HCT116 (cell line): ENCODE results near the gene TLE3. TPM values are rescaled to one million over a fixed set of nuclear protein-coding genes. Genes with fewer than 3 reads are reported as not detected.

Experiments used
- ATAC-seq: fragments of 200-7000 bp; cut with Tn5 transposase; 2 replicates; pipeline ENCODE4 v1.9.1; 2020; ENCODE audit warnings: mild to moderate bottlenecking, moderate library complexity
- BruUV-seq: library from RNA; stranded (reverse); fragments of 400-500 nt; replicated peaks from 2 replicates; lab custom pipeline; 2021; lab: Mats Ljungman, UMichigan
- CTCF ChIA-PET: fragments of 300-600 bp; sonication (Branson Sonifier 250); formaldehyde crosslinking; loops from one replicate; lab custom pipeline; 2021; ENCODE audit warnings: antibody characterized with exemption; lab: Charles Lee
- POLR2A ChIA-PET: fragments of 300-600, 350-600 bp; sonication (Branson Sonifier 250); formaldehyde crosslinking; loops from one replicate; lab custom pipeline; 2021; ENCODE audit warnings: antibody characterized with exemption; lab: Charles Lee
- RAD21 ChIA-PET, 2 experiments: fragments of 300-600 bp; sonication (Branson Sonifier 250); formaldehyde crosslinking; loops; one replicate each; lab custom pipeline; 2023; ENCODE audit warnings: low total read pairs in 2 of 2; ENCODE audit not compliant: uncharacterized antibody in 2 of 2, unreplicated experiment in 2 of 2, low non-redundant PET in 1 of 2; lab: Charles Lee
- DNase-seq: peaks from one replicate; pipeline ENCODE4 v3.0.0-alpha.2; 2010; ENCODE audit warnings: low read depth, low spot score
- H2AFZ ChIP-seq: fragments of 200-600 bp; shearing (Covaris generic), sonication (generic); 2 replicates; pipeline ENCODE4 v1.6.1; 2017; ENCODE audit warnings: low read depth, mixed run types, mixed read lengths, antibody characterized with exemption, low read length; ENCODE audit not compliant: poor library complexity, severe bottlenecking
- H3K27ac ChIP-seq: 2 replicates; pipeline ENCODE4 v1.5.1; 2012; ENCODE audit warnings: low read depth, low read length
- H3K27me3 ChIP-seq: fragments of 200-600 bp; sonication (generic); 2 replicates; pipeline ENCODE4 v1.6.1; 2016; ENCODE audit warnings: mixed run types, low read length, mixed read lengths; ENCODE audit not compliant: insufficient read depth
- H3K36me3 ChIP-seq, 2 experiments: fragments of 200-500 bp in 1 of 2; fragments of 200-600 bp in 1 of 2; sonication (Bioruptor generic) in 1 of 2; sonication (generic) in 1 of 2; 2 replicates each; pipeline versions ENCODE4 v1.5.1 to v1.6.1; 2014 to 2016; ENCODE audit warnings: low read length in 2 of 2, inconsistent platforms in 1 of 2, mixed read lengths in 1 of 2, mixed run types in 1 of 2; ENCODE audit not compliant: insufficient read depth in 2 of 2, control insufficient read depth in 1 of 2
- H3K4me1 ChIP-seq, 2 experiments: fragments of 200-600 bp in 1 of 2; sonication (generic) in 1 of 2; 2 replicates each; pipeline versions ENCODE4 v1.5.1 to v1.6.1; 2012 to 2017; ENCODE audit warnings: low read length in 2 of 2, inconsistent platforms in 1 of 2, mild to moderate bottlenecking in 1 of 2, mixed read lengths in 1 of 2, mixed run types in 1 of 2, moderate library complexity in 1 of 2; ENCODE audit not compliant: insufficient read depth in 2 of 2, control insufficient read depth in 1 of 2
- H3K4me2 ChIP-seq: fragments of 200-600 bp; sonication (generic); 2 replicates; pipeline ENCODE4 v1.6.1; 2017; ENCODE audit warnings: mixed run types, low read length, mixed read lengths
- H3K4me3 ChIP-seq, 2 experiments: fragments of 200-600 bp in 1 of 2; sonication (generic) in 1 of 2; replicated peaks in 1 of 2; 2 replicates each; pipeline ENCODE4 v1.5.1; 2011 to 2016; ENCODE audit warnings: low read length in 2 of 2, control low read depth in 1 of 2, low read depth in 1 of 2, mild to moderate bottlenecking in 1 of 2, mixed read lengths in 1 of 2, mixed run types in 1 of 2
- H3K79me2 ChIP-seq: fragments of 200-600 bp; sonication (generic); 2 replicates; pipeline ENCODE4 v1.6.1; 2017; ENCODE audit warnings: mild to moderate bottlenecking, mixed run types, low read length, moderate library complexity, mixed read lengths; ENCODE audit not compliant: insufficient read depth
- H3K9ac ChIP-seq: fragments of 200-600 bp; sonication (generic); 2 replicates; pipeline ENCODE4 v1.6.1; 2016; ENCODE audit warnings: low read length, mixed read lengths
- H3K9me2 ChIP-seq: fragments of 200-600 bp; sonication (generic), shearing (Covaris generic); 2 replicates; pipeline ENCODE4 v1.6.1; 2017; ENCODE audit warnings: mixed run types, mild to moderate bottlenecking, moderate library complexity; ENCODE audit not compliant: insufficient read depth
- H3K9me3 ChIP-seq, 2 experiments: fragments of 200-500 bp in 1 of 2; fragments of 200-600 bp in 1 of 2; sonication (Bioruptor generic) in 1 of 2; sonication (generic) in 1 of 2; 2 replicates each; pipeline ENCODE4 v1.6.1; 2014 to 2017; ENCODE audit warnings: low read length in 2 of 2, mixed read lengths in 2 of 2, inconsistent platforms in 1 of 2, low read depth in 1 of 2, mild to moderate bottlenecking in 1 of 2, mixed run types in 1 of 2, moderate library complexity in 1 of 2; ENCODE audit not compliant: control insufficient read depth in 1 of 2, insufficient read depth in 1 of 2
- H4K20me1 ChIP-seq: fragments of 200-600 bp; sonication (generic), shearing (Covaris generic); 2 replicates; pipeline ENCODE4 v1.6.1; 2017; ENCODE audit warnings: mixed run types, mild to moderate bottlenecking, moderate library complexity; ENCODE audit not compliant: insufficient read depth
- CBX3 ChIP-seq: IDR thresholded peaks from 2 replicates; pipeline ENCODE4 v1.6.1; 2012; ENCODE audit warnings: low read depth
- EGR1 ChIP-seq: IDR thresholded peaks from 2 replicates; pipeline ENCODE4 v1.6.1; 2012; ENCODE audit warnings: low read depth
- ELF1 ChIP-seq: IDR thresholded peaks from 2 replicates; pipeline ENCODE4 v1.6.1; 2012; ENCODE audit warnings: low read depth, borderline replicate concordance
- EZH2 ChIP-seq: fragments of 200-600 bp; sonication (generic); IDR thresholded peaks from 2 replicates; pipeline ENCODE4 v1.6.1; 2017; ENCODE audit warnings: antibody characterized with exemption, mixed run types
- JUND ChIP-seq: IDR thresholded peaks from 2 replicates; pipeline ENCODE4 v1.6.1; 2012
- POLR2A ChIP-seq: IDR thresholded peaks from 2 replicates; pipeline ENCODE4 v1.7.0; 2011; ENCODE audit warnings: borderline replicate concordance; ENCODE audit not compliant: insufficient read depth, insufficient read length; ENCODE audit errors: extremely low read depth
- RAD21 ChIP-seq: IDR thresholded peaks from 2 replicates; pipeline ENCODE4 v1.6.1; 2012; ENCODE audit warnings: low read depth, mild to moderate bottlenecking
- SIN3A ChIP-seq: IDR thresholded peaks from 2 replicates; pipeline ENCODE4 v1.6.1; 2012; ENCODE audit warnings: low read depth
- SP1 ChIP-seq: IDR thresholded peaks from 2 replicates; pipeline ENCODE4 v1.6.1; 2012; ENCODE audit warnings: low read depth
- SRF ChIP-seq: IDR thresholded peaks from 2 replicates; pipeline ENCODE4 v1.6.1; 2012; ENCODE audit warnings: low read depth
- TCF7L2 ChIP-seq: IDR thresholded peaks from 2 replicates; pipeline ENCODE4 v1.7.0; 2011; ENCODE audit warnings: borderline replicate concordance, inconsistent platforms; ENCODE audit not compliant: insufficient read depth, insufficient read length; ENCODE audit errors: extremely low read depth
- YY1 ChIP-seq: IDR thresholded peaks from 2 replicates; pipeline ENCODE4 v1.6.1; 2011; ENCODE audit warnings: low read length, low read depth, moderate library complexity, mild to moderate bottlenecking; ENCODE audit not compliant: insufficient replicate concordance; ENCODE audit errors: extremely low read depth
- intact Hi-C: fragments of 100-400 bp; cut with micrococcal nuclease; formaldehyde crosslinking; loops from 2 replicates; pipeline ENCODE4 v1.10.0; 2022
- total RNA-seq: library from RNA; stranded (reverse); gene quantifications from one replicate; pipeline ENCODE4 v1.2.1, GENCODE V29; 2021; ENCODE audit not compliant: unreplicated experiment
- TF ChIP-seq, protein P1 (sequence below): IDR thresholded peaks from 2 replicates; pipeline ENCODE4 v1.6.1; 2011; ENCODE audit warnings: mild to moderate bottlenecking, low read length, moderate library complexity; ENCODE audit not compliant: insufficient replicate concordance; ENCODE audit errors: extremely low read depth
- TF ChIP-seq, protein P2 (sequence below): IDR thresholded peaks from 2 replicates; pipeline ENCODE4 v1.6.1; 2012

Gene TLE3
- total RNA-seq, 1 experiment from 2014 or later = 53.9 TPM

DNA sequence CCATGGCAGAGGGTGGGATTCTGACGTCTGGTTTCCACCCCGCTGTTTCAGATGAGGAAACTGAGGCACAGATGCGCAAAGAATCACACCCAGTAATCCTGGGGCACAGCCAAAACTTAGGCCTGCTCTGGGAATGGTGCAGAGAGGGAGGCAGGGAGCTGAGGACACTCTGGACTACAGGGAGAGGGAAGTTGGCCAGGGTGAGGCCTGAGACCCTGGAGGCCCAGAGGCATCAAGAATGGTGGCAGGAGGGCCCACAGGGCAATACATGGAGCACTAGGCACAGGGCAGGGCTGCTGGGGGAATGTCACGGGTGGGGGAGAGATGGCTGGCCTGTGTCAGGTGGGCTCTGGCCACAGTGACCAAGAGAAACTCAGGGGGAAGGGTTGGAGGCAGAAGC is 63.6 kb downstream of the TLE3 start:
- no peaks in the 10 kb centered on the region for H3K79me2 ChIP-seq
- no peaks in the 10 kb centered on the region for H3K4me1 ChIP-seq
- no peak for TF ChIP-seq POLR2A
- no peak for TF ChIP-seq SIN3A
- no peak for TF ChIP-seq EGR1
- TF ChIP-seq, protein P1, sequence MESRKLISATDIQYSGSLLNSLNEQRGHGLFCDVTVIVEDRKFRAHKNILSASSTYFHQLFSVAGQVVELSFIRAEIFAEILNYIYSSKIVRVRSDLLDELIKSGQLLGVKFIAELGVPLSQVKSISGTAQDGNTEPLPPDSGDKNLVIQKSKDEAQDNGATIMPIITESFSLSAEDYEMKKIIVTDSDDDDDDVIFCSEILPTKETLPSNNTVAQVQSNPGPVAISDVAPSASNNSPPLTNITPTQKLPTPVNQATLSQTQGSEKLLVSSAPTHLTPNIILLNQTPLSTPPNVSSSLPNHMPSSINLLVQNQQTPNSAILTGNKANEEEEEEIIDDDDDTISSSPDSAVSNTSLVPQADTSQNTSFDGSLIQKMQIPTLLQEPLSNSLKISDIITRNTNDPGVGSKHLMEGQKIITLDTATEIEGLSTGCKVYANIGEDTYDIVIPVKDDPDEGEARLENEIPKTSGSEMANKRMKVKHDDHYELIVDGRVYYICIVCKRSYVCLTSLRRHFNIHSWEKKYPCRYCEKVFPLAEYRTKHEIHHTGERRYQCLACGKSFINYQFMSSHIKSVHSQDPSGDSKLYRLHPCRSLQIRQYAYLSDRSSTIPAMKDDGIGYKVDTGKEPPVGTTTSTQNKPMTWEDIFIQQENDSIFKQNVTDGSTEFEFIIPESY = no peak
- no peak for TF ChIP-seq SRF
- no peak for TF ChIP-seq RAD21
- TF ChIP-seq YY1 = no peak
- ChIA-PET POLR2A (no interaction called here), CTCF (no interaction called here), RAD21 (no interaction called here)
- no peaks in the 10 kb centered on the region for H4K20me1 ChIP-seq
- no TSS peak for BruUV-seq
- no peak overlapping the region for H3K27ac ChIP-seq
- intact Hi-C loops = no loop called here
- ATAC-seq (no peak), DNase-seq (no peak)
- H3K9ac ChIP-seq = no peak overlapping the region
- H3K4me2 ChIP-seq = no peak overlapping the region
- no peak overlapping the region for H2AFZ ChIP-seq
- H3K36me3 ChIP-seq = no peaks in the 10 kb centered on the region
- H3K9me2 ChIP-seq = no peaks in the 10 kb centered on the region
- no peaks in the 10 kb centered on the region for H3K9me3 ChIP-seq
- no peak overlapping the region for H3K4me3 ChIP-seq
- H3K27me3 ChIP-seq = no peaks in the 10 kb centered on the region

DNA sequence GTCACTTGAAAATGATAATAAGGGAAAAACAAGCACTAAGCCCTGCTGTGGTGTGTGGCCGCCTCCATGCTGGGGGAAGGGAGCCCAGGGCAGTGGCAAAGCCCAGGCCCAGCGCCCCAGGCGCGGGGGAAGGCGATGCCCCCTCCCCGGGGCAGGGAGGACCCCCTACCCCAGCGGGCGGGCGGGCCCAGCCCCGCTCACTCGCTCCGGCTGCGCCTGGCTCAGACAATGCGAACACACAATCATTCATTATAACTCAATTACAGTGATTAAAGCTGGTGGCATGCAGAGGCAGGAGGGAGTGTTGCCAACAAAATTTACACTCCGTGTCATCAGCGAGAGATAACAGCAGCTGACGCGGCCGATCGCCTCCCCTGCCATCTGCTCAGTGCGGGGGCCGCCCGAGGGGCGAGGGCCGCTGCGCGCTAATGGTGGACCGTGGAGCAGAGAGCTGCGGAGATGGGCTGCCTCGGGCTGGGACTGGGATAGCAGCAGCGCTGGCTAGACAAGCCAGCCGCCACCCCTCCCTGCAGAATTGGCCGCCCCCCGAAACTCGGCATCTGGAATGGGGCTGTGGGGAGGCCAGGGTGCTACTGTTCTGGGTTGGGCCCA is 64.1 kb downstream of the TLE3 start:
- BruUV-seq = no TSS peak
- H2AFZ ChIP-seq = no peak overlapping the region
- no peak overlapping the region for H3K4me2 ChIP-seq
- H4K20me1 ChIP-seq = no peaks in the 10 kb centered on the region
- H3K4me1 ChIP-seq = no peaks in the 10 kb centered on the region
- no peaks in the 10 kb centered on the region for H3K36me3 ChIP-seq
- no peaks in the 10 kb centered on the region for H3K27me3 ChIP-seq
- CTCF ChIA-PET = no interaction called here
- no peaks in the 10 kb centered on the region for H3K79me2 ChIP-seq
- H3K27ac ChIP-seq = no peak overlapping the region
- POLR2A ChIA-PET = no interaction called here
- no peak for TF ChIP-seq TCF7L2
- no peak for TF ChIP-seq EZH2
- no peak for TF ChIP-seq ELF1
- TF ChIP-seq SIN3A = no peak
- TF ChIP-seq, protein P2, sequence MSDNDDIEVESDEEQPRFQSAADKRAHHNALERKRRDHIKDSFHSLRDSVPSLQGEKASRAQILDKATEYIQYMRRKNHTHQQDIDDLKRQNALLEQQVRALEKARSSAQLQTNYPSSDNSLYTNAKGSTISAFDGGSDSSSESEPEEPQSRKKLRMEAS = no peak
- TF ChIP-seq SP1 = no peak
- TF ChIP-seq JUND = no peak
- no peak for TF ChIP-seq CBX3
- no peak for TF ChIP-seq SRF
- ATAC-seq (no peak), DNase-seq (no peak)
- H3K9me3 ChIP-seq = no peaks in the 10 kb centered on the region
- H3K4me3 ChIP-seq = no peak overlapping the region
- no peaks in the 10 kb centered on the region for H3K9me2 ChIP-seq
- intact Hi-C loops = no loop called here
- RAD21 ChIA-PET = no interaction called here
- no peak overlapping the region for H3K9ac ChIP-seq
